Lower leg skin (tissue), 3 donors: ENCODE measurements around the gene CNTROB.

Experiments used
- POLR2A ChIP-seq, 2 donors: fragments of 450-650 bp; IDR thresholded peaks; one replicate each; pipeline ENCODE4 v1.6.1; 2016 to 2017; ENCODE audit warnings: antibody characterized with exemption in 2 of 2, mild to moderate bottlenecking in 1 of 2, moderate library complexity in 1 of 2
- TF ChIP-seq, protein P1 (sequence below), 3 donors: fragments of 450-650 bp; IDR thresholded peaks; one replicate each; pipeline ENCODE4 v1.5.1; 2016; ENCODE audit warnings: antibody characterized with exemption in 3 of 3, mild to moderate bottlenecking in 3 of 3, moderate library complexity in 2 of 3

DNA sequence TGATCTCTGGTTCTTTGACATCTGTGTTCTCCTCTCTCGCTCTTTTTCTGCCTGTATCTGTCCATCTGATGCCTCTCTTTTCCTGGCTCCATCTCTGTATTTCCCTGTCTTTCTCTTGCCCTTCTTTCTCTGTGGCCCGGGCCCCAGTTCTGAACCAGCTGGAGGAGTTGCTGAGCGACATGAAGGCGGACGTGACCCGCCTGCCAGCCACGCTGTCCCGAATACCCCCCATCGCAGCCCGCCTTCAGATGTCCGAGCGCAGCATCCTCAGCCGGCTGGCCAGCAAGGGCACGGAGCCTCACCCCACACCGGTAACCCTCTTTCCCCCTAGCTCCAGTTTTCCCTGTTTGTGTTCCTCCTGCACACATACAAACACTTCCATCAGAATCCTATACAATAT, 21.7 kb upstream of the CNTROB start:
- TF ChIP-seq POLR2A (IDR thresholded peaks at IDR 0.05): no peak
- TF ChIP-seq, protein P1, sequence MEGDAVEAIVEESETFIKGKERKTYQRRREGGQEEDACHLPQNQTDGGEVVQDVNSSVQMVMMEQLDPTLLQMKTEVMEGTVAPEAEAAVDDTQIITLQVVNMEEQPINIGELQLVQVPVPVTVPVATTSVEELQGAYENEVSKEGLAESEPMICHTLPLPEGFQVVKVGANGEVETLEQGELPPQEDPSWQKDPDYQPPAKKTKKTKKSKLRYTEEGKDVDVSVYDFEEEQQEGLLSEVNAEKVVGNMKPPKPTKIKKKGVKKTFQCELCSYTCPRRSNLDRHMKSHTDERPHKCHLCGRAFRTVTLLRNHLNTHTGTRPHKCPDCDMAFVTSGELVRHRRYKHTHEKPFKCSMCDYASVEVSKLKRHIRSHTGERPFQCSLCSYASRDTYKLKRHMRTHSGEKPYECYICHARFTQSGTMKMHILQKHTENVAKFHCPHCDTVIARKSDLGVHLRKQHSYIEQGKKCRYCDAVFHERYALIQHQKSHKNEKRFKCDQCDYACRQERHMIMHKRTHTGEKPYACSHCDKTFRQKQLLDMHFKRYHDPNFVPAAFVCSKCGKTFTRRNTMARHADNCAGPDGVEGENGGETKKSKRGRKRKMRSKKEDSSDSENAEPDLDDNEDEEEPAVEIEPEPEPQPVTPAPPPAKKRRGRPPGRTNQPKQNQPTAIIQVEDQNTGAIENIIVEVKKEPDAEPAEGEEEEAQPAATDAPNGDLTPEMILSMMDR (IDR thresholded peaks at IDR 0.05): no peak
